WTC11 (cell line): ENCODE results near the gene DOK1. TPM values are rescaled to one million over a fixed set of nuclear protein-coding genes. Genes with fewer than 3 reads are reported as not detected.

ENCODE experiments used
- ATAC-seq: fragments of 200-7000 bp; cut with Tn5 transposase; 2 replicates; pipeline ENCODE4 v1.10.0; 2021; ENCODE audit warnings: mild to moderate bottlenecking, moderate library complexity
- CTCF ChIA-PET: fragments of 300-600 bp; sonication (Branson Sonifier 250); formaldehyde crosslinking; loops from one replicate; lab custom pipeline; 2021; ENCODE audit warnings: antibody characterized with exemption; lab: Charles Lee
- POLR2A ChIA-PET: fragments of 350-600 bp; sonication (Branson Sonifier 250); formaldehyde crosslinking; loops from one replicate; lab custom pipeline; 2021; ENCODE audit warnings: antibody characterized with exemption; lab: Charles Lee
- DNase-seq: peaks from one replicate; pipeline ENCODE4 v3.0.0; 2021; ENCODE audit warnings: low spot score
- H3K27ac Mint-ChIP-seq: 2 replicates; pipeline ENCODE4 v1.8.0; 2021; ENCODE audit warnings: mixed read lengths
- H3K27me3 Mint-ChIP-seq: 2 replicates; pipeline ENCODE4 v1.8.0; 2021; ENCODE audit warnings: low read depth, mild to moderate bottlenecking, moderate library complexity, mixed read lengths
- H3K36me3 Mint-ChIP-seq: 2 replicates; pipeline ENCODE4 v1.8.0; 2021; ENCODE audit warnings: mixed read lengths
- H3K4me1 Mint-ChIP-seq: 2 replicates; pipeline ENCODE4 v1.8.0; 2022; ENCODE audit warnings: mixed read lengths
- H3K4me3 Mint-ChIP-seq: 2 replicates; pipeline ENCODE4 v1.8.0; 2021; ENCODE audit warnings: mild to moderate bottlenecking, moderate library complexity, mixed read lengths
- H3K9me3 Mint-ChIP-seq: 2 replicates; pipeline ENCODE4 v1.8.0; 2021; ENCODE audit warnings: mixed read lengths
- AFF4 ChIP-seq: sonication (generic); formaldehyde crosslinking; IDR thresholded peaks from 2 replicates; pipeline ENCODE4 v1.8.1; 2023; ENCODE audit warnings: mild to moderate bottlenecking, missing genetic modification reagents, borderline replicate concordance
- ATF1 ChIP-seq: sonication (generic); formaldehyde crosslinking; IDR thresholded peaks from 2 replicates; pipeline ENCODE4 v1.8.1; 2023; ENCODE audit warnings: mild to moderate bottlenecking, moderate library complexity, missing genetic modification reagents
- ATF6 ChIP-seq: sonication (generic); formaldehyde crosslinking; IDR thresholded peaks from 2 replicates; pipeline ENCODE4 v1.8.1; 2023; ENCODE audit warnings: mild to moderate bottlenecking, missing genetic modification reagents
- ERG ChIP-seq: fragments of 250-450 bp; sonication (Bioruptor Pico); IDR thresholded peaks from 2 replicates; pipeline ENCODE4 v1.8.0; 2021; ENCODE audit warnings: mild to moderate bottlenecking
- FOXP4 ChIP-seq: sonication (generic); formaldehyde crosslinking; IDR thresholded peaks from 2 replicates; pipeline ENCODE4 v1.8.0; 2022; ENCODE audit warnings: mild to moderate bottlenecking, missing genetic modification reagents
- GABPB1 ChIP-seq: sonication (generic); formaldehyde crosslinking; IDR thresholded peaks from 2 replicates; pipeline ENCODE4 v1.8.1; 2023; ENCODE audit warnings: mild to moderate bottlenecking, missing genetic modification reagents
- KAT7 ChIP-seq: sonication (generic); formaldehyde crosslinking; IDR thresholded peaks from 2 replicates; pipeline ENCODE4 v1.8.1; 2023; ENCODE audit warnings: missing genetic modification reagents, mild to moderate bottlenecking, borderline replicate concordance
- MXD4 ChIP-seq: fragments of 250-450 bp; sonication (Bioruptor Pico); IDR thresholded peaks from 2 replicates; pipeline ENCODE4 v1.8.0; 2021; ENCODE audit warnings: mild to moderate bottlenecking, moderate library complexity, borderline replicate concordance
- NFATC4 ChIP-seq: fragments of 250-450 bp; sonication (Bioruptor Pico); IDR thresholded peaks from 2 replicates; pipeline ENCODE4 v1.9.0; 2021; ENCODE audit warnings: mild to moderate bottlenecking
- NFYB ChIP-seq: sonication (generic); formaldehyde crosslinking; conservative IDR thresholded peaks from 2 replicates; pipeline ENCODE4 v1.8.0; 2022; ENCODE audit warnings: low read depth, missing genetic modification reagents
- PRRX2 ChIP-seq: fragments of 250-450 bp; sonication (Bioruptor Pico); IDR thresholded peaks from 2 replicates; pipeline ENCODE4 v1.8.0; 2021; ENCODE audit warnings: mild to moderate bottlenecking
- TCF7 ChIP-seq: sonication (generic); formaldehyde crosslinking; IDR thresholded peaks from 2 replicates; pipeline ENCODE4 v1.8.0; 2022; ENCODE audit warnings: mild to moderate bottlenecking, low read depth, missing genetic modification reagents, moderate library complexity
- TEAD1 ChIP-seq: sonication (generic); formaldehyde crosslinking; IDR thresholded peaks from 2 replicates; pipeline ENCODE4 v1.8.0; 2022; ENCODE audit warnings: mild to moderate bottlenecking, missing genetic modification reagents
- TEAD4 ChIP-seq: sonication (generic); formaldehyde crosslinking; IDR thresholded peaks from 2 replicates; pipeline ENCODE4 v1.8.0; 2022; ENCODE audit warnings: mild to moderate bottlenecking, missing genetic modification reagents
- ZBTB21 ChIP-seq: sonication (generic); formaldehyde crosslinking; IDR thresholded peaks from 2 replicates; pipeline ENCODE4 v1.8.1; 2023; ENCODE audit warnings: mild to moderate bottlenecking, missing genetic modification reagents, borderline replicate concordance
- ZBTB43 ChIP-seq: sonication (generic); formaldehyde crosslinking; IDR thresholded peaks from 2 replicates; pipeline ENCODE4 v1.8.1; 2023; ENCODE audit warnings: mild to moderate bottlenecking, missing genetic modification reagents
- ZMAT4 ChIP-seq: fragments of 250-450 bp; sonication (Bioruptor Pico); IDR thresholded peaks from 2 replicates; pipeline ENCODE4 v1.9.0; 2021; ENCODE audit warnings: mild to moderate bottlenecking
- ZNF121 ChIP-seq: sonication (generic); formaldehyde crosslinking; IDR thresholded peaks from 2 replicates; pipeline ENCODE4 v1.8.0; 2023; ENCODE audit warnings: missing genetic modification reagents
- ZNF317 ChIP-seq: sonication (generic); formaldehyde crosslinking; IDR thresholded peaks from 2 replicates; pipeline ENCODE4 v1.8.1; 2023; ENCODE audit warnings: low read depth, mild to moderate bottlenecking, moderate library complexity, missing genetic modification reagents, borderline replicate concordance
- ZNF423 ChIP-seq: fragments of 250-450 bp; sonication (Bioruptor Pico); IDR thresholded peaks from 2 replicates; pipeline ENCODE4 v2.1.2; 2022; ENCODE audit warnings: mild to moderate bottlenecking, moderate library complexity
- ZNF671 ChIP-seq: fragments of 250-450 bp; sonication (Bioruptor Pico); IDR thresholded peaks from 2 replicates; pipeline ENCODE4 v1.8.0; 2021; ENCODE audit warnings: mild to moderate bottlenecking
- total RNA-seq: library from RNA; stranded (reverse); gene quantifications from 3 replicates; pipeline ENCODE4 v1.2.3, GENCODE V29; 2021

The DOK1 gene
- total RNA-seq, 1 experiment from 2014 or later = 15.9 TPM

- H3K4me3 Mint-ChIP-seq = no peak overlapping the region
- no peak overlapping the region for H3K27ac Mint-ChIP-seq
- no peak for TF ChIP-seq TEAD1
- TF ChIP-seq ZNF423 = no peak
- TF ChIP-seq KAT7 = no peak
- peaks cover 16% of the 10 kb centered on the region for H3K36me3 Mint-ChIP-seq
- H3K27me3 Mint-ChIP-seq = 0 out of 2 replicates have a peak, but pooled peaks cover 3% of the 10 kb centered on the region
- ATAC-seq (no peak), DNase-seq (no peak)
- CTCF ChIA-PET = interaction anchor here (1.6 kb wide), 1 partner anchor 9 kb away, joined by 5 read pairs; the partner anchor contains the start of gene DQX1
- no peaks in the 10 kb centered on the region for H3K9me3 Mint-ChIP-seq
- peaks cover 11% of the 10 kb centered on the region for H3K4me1 Mint-ChIP-seq
- POLR2A ChIA-PET = no interaction called here
These were observed 19.0 kb upstream of the DOK1 start for GRCh38 chr2:74535440-74535965.

GRCh38 chr2:74536166-74536950 lies 18.2 kb upstream of the DOK1 start:
- Mint-ChIP-seq H3K27ac (no peak overlapping the region), H3K27me3 (0 out of 2 replicates have a peak, but pooled peaks cover 3% of the 10 kb centered on the region), H3K9me3 (no peaks in the 10 kb centered on the region), H3K4me3 (no peak overlapping the region), H3K36me3 (peaks cover 16% of the 10 kb centered on the region), H3K4me1 (peaks cover 8% of the 10 kb centered on the region; the same call in 1 of the 2 replicates)
- ChIA-PET POLR2A (no interaction called here), CTCF (interaction anchor here (1.6 kb wide), 1 partner anchor 10 kb away, joined by 5 read pairs; the partner anchor contains the start of gene DQX1)
- TF ChIP-seq MXD4 (CRISPR knock-in tag) (no peak), GABPB1 (CRISPR knock-in tag) (no peak), ZBTB43 (no peak), ZBTB21 (CRISPR knock-in tag) (no peak), NFYB (no peak), PRRX2 (no peak), TCF7 (CRISPR knock-in tag) (no peak), ZNF317 (CRISPR knock-in tag) (no peak), ZNF121 (CRISPR knock-in tag) (no peak), NFATC4 (CRISPR knock-in tag) (no peak), ATF1 (CRISPR knock-in tag) (no peak), ZNF671 (CRISPR knock-in tag) (no peak), TEAD4 (CRISPR knock-in tag) (no peak)
- DNase-seq (no peak), ATAC-seq (no peak)

- H3K27ac Mint-ChIP-seq = no peak overlapping the region
- ATAC-seq (no peak), DNase-seq (no peak)
- CTCF ChIA-PET = no interaction called here
- no peaks in the 10 kb centered on the region for H3K9me3 Mint-ChIP-seq
- H3K27me3 Mint-ChIP-seq = 0 out of 2 replicates have a peak, but pooled peaks cover 3% of the 10 kb centered on the region
- POLR2A ChIA-PET = no interaction called here
- H3K4me1 Mint-ChIP-seq = peaks cover 8% of the 10 kb centered on the region; the same call in 1 of the 2 replicates
- peaks cover 16% of the 10 kb centered on the region for H3K36me3 Mint-ChIP-seq
- H3K4me3 Mint-ChIP-seq = no peak overlapping the region
- TF ChIP-seq ERG (CRISPR knock-in tag) (no peak), FOXP4 (CRISPR knock-in tag) (no peak), AFF4 (no peak), ZMAT4 (CRISPR knock-in tag) (no peak), NFATC4 (CRISPR knock-in tag) (no peak), ATF6 (CRISPR knock-in tag) (no peak)
These were observed 17.4 kb upstream of the DOK1 start for GRCh38 chr2:74537140-74537539.
